Tibial artery (tissue), 4 donors: ENCODE data around the gene MRPS35.

Experiments
- DNase-seq, 2 donors: peaks; one replicate each; pipeline ENCODE4 v3.0.0-alpha.2; 2019
- H3K27ac ChIP-seq, 2 donors: fragments of 200-600 bp; sonication (generic) in 1 of 2; 1 replicate in 1 of 2; 2 replicates in 1 of 2; pipeline ENCODE4 v1.5.1; 2018 to 2019; ENCODE audit warnings: mild to moderate bottlenecking in 1 of 2
- H3K27me3 ChIP-seq, 2 donors: fragments of 200-600 bp; sonication (generic) in 1 of 2; one replicate each; pipeline versions ENCODE4 v1.5.1 to v1.6.0; 2016 to 2019
- H3K36me3 ChIP-seq, 3 donors: fragments of 200-600 bp; sonication (generic) in 2 of 3; one replicate each; pipeline ENCODE4 v1.5.1; 2016 to 2019; ENCODE audit warnings: mild to moderate bottlenecking in 2 of 3
- H3K4me1 ChIP-seq, 4 donors: fragments of 200-600 bp; sonication (generic) in 2 of 4; 1 replicate in 3 of 4; 2 replicates in 1 of 4; pipeline ENCODE4 v1.5.1; 2016 to 2019
- H3K4me3 ChIP-seq, 2 donors: fragments of 200-600 bp; sonication (generic) in 1 of 2; 1 replicate in 1 of 2; 2 replicates in 1 of 2; pipeline ENCODE4 v1.5.1; 2018 to 2019; ENCODE audit warnings: mild to moderate bottlenecking in 2 of 2
- H3K9me3 ChIP-seq, 3 donors: fragments of 200-600 bp; sonication (generic) in 1 of 3; one replicate each; pipeline ENCODE4 v1.5.1; 2016 to 2019
- intact Hi-C: fragments of 100-400 bp; cut with DNase I; formaldehyde crosslinking; loops from one replicate; pipeline ENCODE4 v1.15.0; 2023; ENCODE audit warnings: low total_unique reads
- TF ChIP-seq, protein P1 (sequence below), 2 experiments: fragments of 200-600 bp in 1 of 2; fragments of 450-650 bp in 1 of 2; IDR thresholded peaks; one replicate each; pipeline ENCODE4 v1.5.1; 2017 to 2019; ENCODE audit warnings: antibody characterized with exemption in 2 of 2, mild to moderate bottlenecking in 1 of 2, moderate library complexity in 1 of 2

Gene MRPS35

DNA sequence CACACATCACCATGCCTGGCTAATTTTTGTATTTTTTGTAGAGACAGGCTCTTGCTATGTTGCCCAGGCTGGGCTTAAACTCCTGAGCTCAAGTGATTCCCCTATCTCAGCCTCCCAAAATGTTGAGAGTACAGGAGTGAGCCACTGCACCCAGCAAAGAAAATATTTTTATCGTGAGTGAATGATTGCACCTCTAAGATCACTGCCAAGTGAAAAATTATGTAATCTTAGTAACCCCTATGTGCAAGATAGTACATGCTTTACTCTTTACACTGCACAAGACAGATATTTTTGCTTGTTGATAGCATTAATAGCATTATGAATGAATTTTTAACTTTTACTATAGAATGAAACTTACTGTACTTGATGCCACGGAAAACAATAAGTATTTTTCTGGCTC, 3.4 kb upstream of the MRPS35 start:
- intact Hi-C loops, result no loop called here
- Histone ChIP-seq H3K4me3 (no peak overlapping the region), H3K27me3 (no peaks in the 10 kb centered on the region), H3K27ac (no peak overlapping the region), H3K4me1 (peaks cover 0 to 15% (median 11%) of the 10 kb centered on the region in 4 donors), H3K36me3 (no peaks in the 10 kb centered on the region), H3K9me3 (no peaks in the 10 kb centered on the region)
- TF ChIP-seq, protein P1, sequence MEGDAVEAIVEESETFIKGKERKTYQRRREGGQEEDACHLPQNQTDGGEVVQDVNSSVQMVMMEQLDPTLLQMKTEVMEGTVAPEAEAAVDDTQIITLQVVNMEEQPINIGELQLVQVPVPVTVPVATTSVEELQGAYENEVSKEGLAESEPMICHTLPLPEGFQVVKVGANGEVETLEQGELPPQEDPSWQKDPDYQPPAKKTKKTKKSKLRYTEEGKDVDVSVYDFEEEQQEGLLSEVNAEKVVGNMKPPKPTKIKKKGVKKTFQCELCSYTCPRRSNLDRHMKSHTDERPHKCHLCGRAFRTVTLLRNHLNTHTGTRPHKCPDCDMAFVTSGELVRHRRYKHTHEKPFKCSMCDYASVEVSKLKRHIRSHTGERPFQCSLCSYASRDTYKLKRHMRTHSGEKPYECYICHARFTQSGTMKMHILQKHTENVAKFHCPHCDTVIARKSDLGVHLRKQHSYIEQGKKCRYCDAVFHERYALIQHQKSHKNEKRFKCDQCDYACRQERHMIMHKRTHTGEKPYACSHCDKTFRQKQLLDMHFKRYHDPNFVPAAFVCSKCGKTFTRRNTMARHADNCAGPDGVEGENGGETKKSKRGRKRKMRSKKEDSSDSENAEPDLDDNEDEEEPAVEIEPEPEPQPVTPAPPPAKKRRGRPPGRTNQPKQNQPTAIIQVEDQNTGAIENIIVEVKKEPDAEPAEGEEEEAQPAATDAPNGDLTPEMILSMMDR (IDR thresholded peaks at IDR 0.05), result no peak
- DNase-seq, result no peak

DNA sequence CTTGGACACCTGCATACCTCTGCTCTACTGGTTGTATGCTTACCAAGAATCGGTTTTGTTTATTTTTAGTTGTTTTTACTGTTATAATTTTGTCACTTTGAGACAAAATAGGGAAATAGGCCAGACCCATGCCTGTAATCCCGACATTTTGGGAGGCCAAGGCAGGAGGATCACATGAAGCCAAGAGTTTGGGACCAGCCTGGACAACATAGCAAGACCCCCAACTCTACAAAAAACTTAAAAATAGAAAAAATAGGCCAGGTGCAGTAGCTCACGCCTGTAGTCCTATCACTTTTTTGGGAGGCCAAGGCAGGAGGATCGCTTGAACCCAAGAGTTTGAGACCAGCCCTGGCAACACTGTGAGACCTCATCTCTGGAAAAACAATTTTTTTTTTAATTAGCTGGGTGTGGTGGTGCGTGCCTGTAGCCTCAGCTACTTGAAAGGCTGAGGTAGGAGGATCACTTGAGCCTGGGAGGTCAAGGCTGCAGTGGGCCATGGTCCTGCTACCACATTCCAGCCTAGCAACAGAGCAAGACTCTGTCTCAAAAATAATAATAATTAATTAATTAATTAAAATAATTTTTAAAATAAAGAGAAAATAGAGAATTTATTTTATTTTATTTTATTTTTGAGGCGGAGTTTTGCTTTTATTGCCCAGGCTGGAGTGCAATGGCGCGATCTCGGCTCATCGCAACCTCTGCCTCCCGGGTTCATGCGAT, 1.3 kb upstream of the MRPS35 start:
- H3K27me3 ChIP-seq, result no peaks in the 10 kb centered on the region
- intact Hi-C loops, result no loop called here
- no peaks in the 10 kb centered on the region for H3K36me3 ChIP-seq
- peak overlapping the region; percentile 84 to 85 for H3K27ac ChIP-seq
- H3K4me3 ChIP-seq, result peak overlapping the region; percentile 95 to 97
- H3K4me1 ChIP-seq, result peaks cover 0 to 23% (median 17%) of the 10 kb centered on the region in 4 donors
- no peaks in the 10 kb centered on the region for H3K9me3 ChIP-seq
- no peak for DNase-seq
- TF ChIP-seq, protein P1 (IDR thresholded peaks at IDR 0.05), result no peak

DNA sequence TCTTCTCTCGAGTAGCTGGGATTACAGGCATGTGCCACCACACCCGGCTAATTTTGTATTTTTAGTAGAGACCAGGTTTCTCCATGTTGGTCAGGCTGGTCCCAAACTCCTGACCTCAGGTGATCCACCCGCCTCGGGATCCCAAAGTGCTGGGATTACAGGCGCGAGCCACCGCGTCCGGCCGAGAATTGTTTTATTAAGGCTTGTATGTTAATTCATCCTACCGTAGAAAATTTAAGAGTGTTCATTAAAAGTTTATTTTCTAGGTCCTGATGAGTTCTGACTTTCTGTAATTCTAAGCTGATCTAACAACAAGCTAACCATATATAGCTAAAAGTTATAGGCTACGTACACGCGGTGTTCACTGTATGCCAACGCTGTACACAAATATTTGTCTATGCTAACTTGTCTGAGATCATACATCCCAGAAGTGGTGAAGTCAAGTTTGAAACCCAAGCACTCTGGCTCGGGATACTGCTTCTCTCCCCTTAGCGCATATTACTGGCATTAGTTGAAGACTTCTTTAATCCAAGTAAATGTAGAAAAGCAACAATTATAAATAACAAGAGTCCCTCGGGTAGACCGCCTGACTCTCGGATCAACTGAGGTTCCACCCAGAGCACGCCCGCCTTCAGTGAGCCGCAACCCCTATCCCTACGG, 570 bp upstream of the MRPS35 start:
- Histone ChIP-seq H3K27ac (peak overlapping the region; percentile 84 to 85), H3K9me3 (no peaks in the 10 kb centered on the region), H3K4me3 (peak overlapping the region; percentile 95 to 97), H3K4me1 (peaks cover 0 to 23% (median 17%) of the 10 kb centered on the region in 4 donors), H3K36me3 (peaks cover 0 to 6% (median 1%) of the 10 kb centered on the region in 3 donors), H3K27me3 (no peaks in the 10 kb centered on the region)
- intact Hi-C loops, result loop anchor here (2.0 kb wide), 1 partner anchor 71 kb away; the partner anchor contains the start of genes KLHL42 and MANSC4
- TF ChIP-seq, protein P1 (IDR thresholded peaks at IDR 0.05), result no peak
- DNase-seq, result no peak

DNA sequence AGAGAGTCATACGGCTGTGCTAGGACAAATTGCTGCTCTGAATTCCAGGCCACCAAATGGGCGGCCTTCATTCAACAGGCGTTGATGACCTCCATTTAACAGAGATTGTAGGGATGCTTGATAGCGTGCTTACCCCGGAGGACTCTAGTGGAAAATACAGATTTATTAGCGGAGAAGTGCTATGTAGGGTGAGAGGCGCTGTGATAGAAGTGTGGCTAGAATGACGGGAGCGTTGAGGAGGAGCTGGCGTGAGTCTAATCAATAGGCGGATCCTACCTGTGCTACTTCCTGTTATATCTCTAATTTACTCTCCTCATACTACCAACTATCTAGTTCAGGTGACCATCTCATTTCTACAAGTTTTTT, 668 bp downstream of the MRPS35 start:
- TF ChIP-seq, protein P1 (IDR thresholded peaks at IDR 0.05), result no peak
- no peaks in the 10 kb centered on the region for H3K27me3 ChIP-seq
- intact Hi-C loops, result loop anchor here (2.0 kb wide), 1 partner anchor 70 kb away; the partner anchor contains the start of genes KLHL42 and MANSC4
- peak overlapping the region; percentile 84 to 85 for H3K27ac ChIP-seq
- H3K36me3 ChIP-seq, result peaks cover 3 to 16% (median 8%) of the 10 kb centered on the region in 3 donors
- H3K9me3 ChIP-seq, result no peaks in the 10 kb centered on the region
- DNase-seq, result no peak
- peak overlapping the region; percentile 95 to 97 for H3K4me3 ChIP-seq
- peaks cover 0 to 23% (median 17%) of the 10 kb centered on the region in 4 donors for H3K4me1 ChIP-seq

DNA sequence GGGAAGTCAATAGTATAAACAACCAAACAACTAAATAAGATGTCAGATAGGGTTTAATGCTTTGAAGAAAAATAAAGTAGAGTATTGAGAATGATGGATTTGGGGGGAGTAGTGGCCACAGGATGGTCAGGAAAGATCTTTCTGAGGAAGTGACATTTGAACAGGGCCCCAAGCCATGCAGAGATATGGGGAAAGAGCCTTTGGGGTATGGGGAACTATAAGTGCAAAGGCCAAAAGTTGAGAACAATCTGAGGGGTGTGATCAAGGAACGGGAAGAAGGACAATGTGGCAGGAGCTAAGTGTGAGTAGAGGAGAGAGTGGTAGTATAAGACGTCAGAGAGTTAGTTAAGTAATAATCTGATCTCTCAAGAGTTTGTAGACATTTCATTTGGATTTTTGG, 1.3 kb downstream of the MRPS35 start:
- TF ChIP-seq, protein P1 (IDR thresholded peaks at IDR 0.05), result no peak
- Histone ChIP-seq H3K36me3 (peaks cover 10 to 23% (median 15%) of the 10 kb centered on the region in 3 donors), H3K4me1 (peaks cover 0 to 23% (median 17%) of the 10 kb centered on the region in 4 donors), H3K27me3 (no peaks in the 10 kb centered on the region), H3K27ac (no peak overlapping the region), H3K4me3 (no peak overlapping the region), H3K9me3 (no peaks in the 10 kb centered on the region)
- intact Hi-C loops, result loop anchor here (2.0 kb wide), 1 partner anchor 69 kb away; the partner anchor contains the start of genes KLHL42 and MANSC4
- DNase-seq, result no peak
